B cell (primary cell): Measurements from ENCODE around the gene TMEM255B. TPM values are rescaled to one million over a fixed set of nuclear protein-coding genes. Genes with fewer than 3 reads are reported as not detected.

Experiments used
- ATAC-seq: fragments of 200-7000 bp; cut with Tn5 transposase; one replicate; pipeline ENCODE4 v1.10.0; 2021; ENCODE audit warnings: low read depth, mild to moderate bottlenecking, moderate number of reproducible peaks, moderate library complexity
- CTCF ChIA-PET: fragments of 350-600 bp; sonication (Branson Sonifier 250); formaldehyde crosslinking; loops from one replicate; lab custom pipeline; 2021; ENCODE audit warnings: antibody characterized with exemption, inconsistent platforms; lab: Charles Lee
- POLR2A ChIA-PET: fragments of 350-600 bp; sonication (Branson Sonifier 250); formaldehyde crosslinking; loops from one replicate; lab custom pipeline; 2021; ENCODE audit warnings: antibody characterized with exemption; lab: Charles Lee
- DNase-seq: peaks from one replicate; pipeline ENCODE4 v3.0.0; 2013
- H2AFZ ChIP-seq: 2 replicates; pipeline ENCODE4 v1.6.1; 2012; ENCODE audit warnings: mild to moderate bottlenecking, low read depth, low read length; ENCODE audit not compliant: insufficient read depth, poor library complexity, severe bottlenecking
- H3K27ac ChIP-seq, 2 donors: 1 replicate in 1 of 2; 2 replicates in 1 of 2; pipeline ENCODE4 v1.5.1; 2012 to 2013; ENCODE audit warnings: low read length in 2 of 2, mild to moderate bottlenecking in 2 of 2, moderate library complexity in 1 of 2
- H3K27me3 ChIP-seq, 4 experiments: fragments of 200-600 bp in 1 of 4; sonication (generic) in 1 of 4; replicated peaks in 1 of 4; 1 replicate in 2 of 4; 2 replicates in 2 of 4; pipeline versions ENCODE4 v1.6.1 to v1.7.0; 2013 to 2016; ENCODE audit warnings: low read length in 3 of 4, mild to moderate bottlenecking in 2 of 4, mixed read lengths in 1 of 4, moderate library complexity in 1 of 4; ENCODE audit not compliant: insufficient read depth in 4 of 4, control insufficient read depth in 3 of 4; ENCODE audit errors: control extremely low read depth in 1 of 4
- H3K36me3 ChIP-seq, 2 experiments: replicated peaks in 1 of 2; 1 replicate in 1 of 2; 2 replicates in 1 of 2; pipeline versions ENCODE4 v1.6.1 to v1.7.1; 2013; ENCODE audit warnings: low read length in 1 of 2; ENCODE audit not compliant: insufficient read depth in 2 of 2, control insufficient read depth in 1 of 2; ENCODE audit errors: control extremely low read depth in 1 of 2, extremely low read depth in 1 of 2
- H3K4me1 ChIP-seq, 2 donors: fragments of 200-600 bp in 1 of 2; sonication (generic) in 1 of 2; 1 replicate in 1 of 2; 2 replicates in 1 of 2; pipeline versions ENCODE4 v1.5.1 to v1.6.1; 2013 to 2017; ENCODE audit warnings: low read length in 2 of 2; ENCODE audit not compliant: control insufficient read depth in 2 of 2, insufficient read depth in 2 of 2
- H3K4me2 ChIP-seq: replicated peaks from 2 replicates; pipeline ENCODE3; 2012; ENCODE audit warnings: mild to moderate bottlenecking, low read depth, low read length; ENCODE audit not compliant: poor library complexity, severe bottlenecking
- H3K4me3 ChIP-seq, 5 experiments: fragments of 200-600 bp in 1 of 5; sonication (generic) in 1 of 5; 1 replicate in 3 of 5; 2 replicates in 2 of 5; pipeline versions ENCODE4 v1.5.1 to v1.7.0; 2011 to 2016; ENCODE audit warnings: low read length in 4 of 5, mild to moderate bottlenecking in 4 of 5, low read depth in 2 of 5, control low read depth in 1 of 5, moderate library complexity in 1 of 5; ENCODE audit not compliant: insufficient read depth in 1 of 5; ENCODE audit errors: control extremely low read depth in 1 of 5, extremely low read depth in 1 of 5
- H3K79me2 ChIP-seq: fragments of 200-600 bp; sonication (generic); one replicate; pipeline ENCODE4 v1.6.0; 2016; ENCODE audit warnings: low read length; ENCODE audit not compliant: control insufficient read depth, insufficient read depth
- H3K9ac ChIP-seq: fragments of 200-600 bp; sonication (generic); 2 replicates; pipeline ENCODE4 v1.6.1; 2017; ENCODE audit warnings: mild to moderate bottlenecking, low read length, moderate library complexity
- H3K9me3 ChIP-seq, 3 donors: one replicate each; pipeline versions ENCODE4 v1.6.1 to v1.7.1; 2013; ENCODE audit warnings: low read length in 2 of 3; ENCODE audit not compliant: control insufficient read depth in 2 of 3, insufficient read depth in 1 of 3; ENCODE audit errors: control extremely low read depth in 1 of 3
- H4K20me1 ChIP-seq: 2 replicates; pipeline ENCODE4 v1.6.0; 2012; ENCODE audit warnings: mild to moderate bottlenecking, low read length; ENCODE audit not compliant: insufficient read depth, control insufficient read depth, poor library complexity, severe bottlenecking
- H3K27ac Mint-ChIP-seq: one replicate; pipeline ENCODE4 v1.8.0; 2021; ENCODE audit warnings: mixed read lengths
- H3K27me3 Mint-ChIP-seq: one replicate; pipeline ENCODE4 v1.8.0; 2021; ENCODE audit warnings: mixed read lengths
- H3K4me1 Mint-ChIP-seq: one replicate; pipeline ENCODE4 v1.8.0; 2021; ENCODE audit warnings: mixed read lengths
- H3K4me3 Mint-ChIP-seq: one replicate; pipeline ENCODE4 v1.8.0; 2021; ENCODE audit warnings: mixed read lengths
- H3K9me3 Mint-ChIP-seq: one replicate; pipeline ENCODE4 v1.8.0; 2022; ENCODE audit warnings: mixed read lengths; ENCODE audit not compliant: insufficient read depth
- EZH2 ChIP-seq: IDR thresholded peaks from 2 replicates; pipeline ENCODE4 v1.6.1; 2012; ENCODE audit warnings: borderline replicate concordance, low read depth, mild to moderate bottlenecking, moderate library complexity, low read length; ENCODE audit not compliant: insufficient read depth, poor library complexity, severe bottlenecking
- WGBS: methylation state at CpG from one replicate; pipeline ENCODE4 v1.1.5; 2013; ENCODE audit warnings: missing lambda C conversion rate; ENCODE audit not compliant: insufficient coverage; 5-methylcytosine and 5-hydroxymethylcytosine counted together
- intact Hi-C: fragments of 100-400 bp; cut with micrococcal nuclease; formaldehyde crosslinking; loops from one replicate; pipeline ENCODE4 v1.10.0; 2022
- polyA plus RNA-seq: library from polyadenylated mRNA; depleted of rRNA; stranded (reverse); fragments of >200 nt; gene quantifications from 2 replicates; pipeline ENCODE4 v1.2.3, GENCODE V29; 2012
- total RNA-seq, 2 donors: library from RNA; stranded (reverse); fragments of 120-200 nt in 1 of 2; gene quantifications; 1 replicate in 1 of 2; 2 replicates in 1 of 2; pipeline versions ENCODE4 v1.2.3 to v1.2.4, GENCODE V29; 2013 to 2022
- TF ChIP-seq, protein P1 (sequence below): fragments of 200-600 bp; IDR thresholded peaks from one replicate; pipeline ENCODE4 v1.8.0; 2022; ENCODE audit warnings: antibody characterized with exemption, mild to moderate bottlenecking

Gene TMEM255B
- total and polyA plus RNA-seq, 2 donors (not counting 1 experiment from before 2014, with no cell fraction given), result 2.1 to 8.2 TPM

- Histone ChIP-seq H3K4me3 (no peak overlapping the region), H3K4me2 (no peak overlapping the region), H3K4me1 (peaks cover 17 to 18% of the 10 kb centered on the region in 2 donors), H3K79me2 (no peaks in the 10 kb centered on the region), H3K36me3 (no peaks in the 10 kb centered on the region), H2AFZ (no peak overlapping the region), H3K9me3 (peaks cover 0 to 20% (median 0%) of the 10 kb centered on the region in 3 donors), H3K27ac (no peak overlapping the region), H3K27me3 (peaks cover 0 to 45% (median 17%) of the 10 kb centered on the region in 4 experiments), H4K20me1 (no peaks in the 10 kb centered on the region), H3K9ac (no peak overlapping the region)
- 87% methylated on average over 22 of the region's 22 CpGs for WGBS
- DNase-seq (no peak), ATAC-seq (no peak)
- Mint-ChIP-seq H3K9me3 (no peaks in the 10 kb centered on the region), H3K4me1 (peaks cover 11% of the 10 kb centered on the region), H3K27ac (no peak overlapping the region), H3K27me3 (peaks cover 17% of the 10 kb centered on the region), H3K4me3 (no peak overlapping the region)
- ChIA-PET POLR2A (no interaction called here), CTCF (no interaction called here)
- intact Hi-C loops, result no loop called here
- TF ChIP-seq, protein P1, sequence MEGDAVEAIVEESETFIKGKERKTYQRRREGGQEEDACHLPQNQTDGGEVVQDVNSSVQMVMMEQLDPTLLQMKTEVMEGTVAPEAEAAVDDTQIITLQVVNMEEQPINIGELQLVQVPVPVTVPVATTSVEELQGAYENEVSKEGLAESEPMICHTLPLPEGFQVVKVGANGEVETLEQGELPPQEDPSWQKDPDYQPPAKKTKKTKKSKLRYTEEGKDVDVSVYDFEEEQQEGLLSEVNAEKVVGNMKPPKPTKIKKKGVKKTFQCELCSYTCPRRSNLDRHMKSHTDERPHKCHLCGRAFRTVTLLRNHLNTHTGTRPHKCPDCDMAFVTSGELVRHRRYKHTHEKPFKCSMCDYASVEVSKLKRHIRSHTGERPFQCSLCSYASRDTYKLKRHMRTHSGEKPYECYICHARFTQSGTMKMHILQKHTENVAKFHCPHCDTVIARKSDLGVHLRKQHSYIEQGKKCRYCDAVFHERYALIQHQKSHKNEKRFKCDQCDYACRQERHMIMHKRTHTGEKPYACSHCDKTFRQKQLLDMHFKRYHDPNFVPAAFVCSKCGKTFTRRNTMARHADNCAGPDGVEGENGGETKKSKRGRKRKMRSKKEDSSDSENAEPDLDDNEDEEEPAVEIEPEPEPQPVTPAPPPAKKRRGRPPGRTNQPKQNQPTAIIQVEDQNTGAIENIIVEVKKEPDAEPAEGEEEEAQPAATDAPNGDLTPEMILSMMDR, result no peak
- no peak for TF ChIP-seq EZH2
Observed at GRCh38 chr13:113739527-113740285, 19.3 kb upstream of the TMEM255B start.

GRCh38 chr13:113740286-113740556 lies 18.8 kb upstream of the TMEM255B start:
- no peaks in the 10 kb centered on the region for H4K20me1 ChIP-seq
- no peak overlapping the region for H3K9ac ChIP-seq
- POLR2A ChIA-PET, result no interaction called here
- no peak overlapping the region for H3K4me2 ChIP-seq
- intact Hi-C loops, result no loop called here
- no peak overlapping the region for H2AFZ ChIP-seq
- peaks cover 17 to 18% of the 10 kb centered on the region in 2 donors for H3K4me1 ChIP-seq
- no peaks in the 10 kb centered on the region for H3K79me2 ChIP-seq
- TF ChIP-seq, protein P1, result no peak
- TF ChIP-seq EZH2, result no peak
- peaks cover 0 to 17% (median 0%) of the 10 kb centered on the region in 3 donors for H3K9me3 ChIP-seq
- H3K4me3 Mint-ChIP-seq, result no peak overlapping the region
- H3K27me3 ChIP-seq, result peaks cover 0 to 45% (median 17%) of the 10 kb centered on the region in 4 experiments
- ATAC-seq (no peak), DNase-seq (no peak)
- CTCF ChIA-PET, result no interaction called here
- no peaks in the 10 kb centered on the region for H3K36me3 ChIP-seq
- no peak overlapping the region for H3K27ac Mint-ChIP-seq
- H3K4me1 Mint-ChIP-seq, result peaks cover 11% of the 10 kb centered on the region
- H3K9me3 Mint-ChIP-seq, result no peaks in the 10 kb centered on the region
- no peak overlapping the region for H3K4me3 ChIP-seq
- 52% methylated on average over 6 of the region's 9 CpGs for WGBS
- H3K27ac ChIP-seq, result no peak overlapping the region
- H3K27me3 Mint-ChIP-seq, result peaks cover 17% of the 10 kb centered on the region
